ENCODE results near the gene FCMR.

GRCh38 chr1:206923009-206923960 lies 1.5 kb upstream of the FCMR start:
- TF ChIP-seq, protein P1, sequence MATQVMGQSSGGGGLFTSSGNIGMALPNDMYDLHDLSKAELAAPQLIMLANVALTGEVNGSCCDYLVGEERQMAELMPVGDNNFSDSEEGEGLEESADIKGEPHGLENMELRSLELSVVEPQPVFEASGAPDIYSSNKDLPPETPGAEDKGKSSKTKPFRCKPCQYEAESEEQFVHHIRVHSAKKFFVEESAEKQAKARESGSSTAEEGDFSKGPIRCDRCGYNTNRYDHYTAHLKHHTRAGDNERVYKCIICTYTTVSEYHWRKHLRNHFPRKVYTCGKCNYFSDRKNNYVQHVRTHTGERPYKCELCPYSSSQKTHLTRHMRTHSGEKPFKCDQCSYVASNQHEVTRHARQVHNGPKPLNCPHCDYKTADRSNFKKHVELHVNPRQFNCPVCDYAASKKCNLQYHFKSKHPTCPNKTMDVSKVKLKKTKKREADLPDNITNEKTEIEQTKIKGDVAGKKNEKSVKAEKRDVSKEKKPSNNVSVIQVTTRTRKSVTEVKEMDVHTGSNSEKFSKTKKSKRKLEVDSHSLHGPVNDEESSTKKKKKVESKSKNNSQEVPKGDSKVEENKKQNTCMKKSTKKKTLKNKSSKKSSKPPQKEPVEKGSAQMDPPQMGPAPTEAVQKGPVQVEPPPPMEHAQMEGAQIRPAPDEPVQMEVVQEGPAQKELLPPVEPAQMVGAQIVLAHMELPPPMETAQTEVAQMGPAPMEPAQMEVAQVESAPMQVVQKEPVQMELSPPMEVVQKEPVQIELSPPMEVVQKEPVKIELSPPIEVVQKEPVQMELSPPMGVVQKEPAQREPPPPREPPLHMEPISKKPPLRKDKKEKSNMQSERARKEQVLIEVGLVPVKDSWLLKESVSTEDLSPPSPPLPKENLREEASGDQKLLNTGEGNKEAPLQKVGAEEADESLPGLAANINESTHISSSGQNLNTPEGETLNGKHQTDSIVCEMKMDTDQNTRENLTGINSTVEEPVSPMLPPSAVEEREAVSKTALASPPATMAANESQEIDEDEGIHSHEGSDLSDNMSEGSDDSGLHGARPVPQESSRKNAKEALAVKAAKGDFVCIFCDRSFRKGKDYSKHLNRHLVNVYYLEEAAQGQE (IDR thresholded peaks at IDR 0.05; ENCODE audit: borderline replicate concordance): no peak
- TF ChIP-seq, protein P1 (CRISPR knock-in tag; IDR thresholded peaks at IDR 0.05; ENCODE audit: low read depth): no peak
- TF ChIP-seq SMARCA5 (IDR thresholded peaks at IDR 0.05) (no peak), TAF15 (IDR thresholded peaks at IDR 0.05; ENCODE audit: low read depth, low read length) (no peak)

All from K562 (cell line).